OCI-LY1 (cell line): ENCODE data around the gene TOX2.

Source experiments
- H2AFZ ChIP-seq: fragments of 200-600 bp; sonication (generic), shearing (Covaris generic); 2 replicates; pipeline ENCODE4 v1.6.0; 2014; ENCODE audit warnings: antibody characterized with exemption, mild to moderate bottlenecking, low read length
- H3F3A ChIP-seq: fragments of 200-600 bp; sonication (generic), shearing (Covaris generic); 2 replicates; pipeline ENCODE4 v1.6.0; 2014; ENCODE audit warnings: mild to moderate bottlenecking, antibody characterized with exemption, low read length, moderate library complexity; ENCODE audit not compliant: insufficient read depth
- H3K27ac ChIP-seq: fragments of 200-600 bp; sonication (generic); 2 replicates; pipeline ENCODE4 v1.5.1; 2014; ENCODE audit warnings: low read length, mixed run types, mild to moderate bottlenecking, low read depth; ENCODE audit not compliant: poor library complexity, severe bottlenecking
- H3K27me3 ChIP-seq: fragments of 200-600 bp; sonication (generic); 2 replicates; pipeline ENCODE4 v1.6.0; 2014; ENCODE audit warnings: antibody characterized with exemption, mild to moderate bottlenecking, low read length, moderate library complexity; ENCODE audit not compliant: insufficient read depth
- H3K36me3 ChIP-seq: fragments of 200-600 bp; sonication (generic); 2 replicates; pipeline ENCODE4 v1.6.1; 2014; ENCODE audit warnings: mild to moderate bottlenecking, antibody characterized with exemption, low read length, moderate library complexity, mixed read lengths; ENCODE audit not compliant: insufficient read depth
- H3K4me1 ChIP-seq: fragments of 200-600 bp; sonication (generic); 2 replicates; pipeline ENCODE4 v1.5.1; 2014; ENCODE audit warnings: mild to moderate bottlenecking, low read length, moderate library complexity; ENCODE audit not compliant: insufficient read depth, severe bottlenecking
- H3K4me2 ChIP-seq: fragments of 200-600 bp; sonication (generic), shearing (Covaris generic); 2 replicates; pipeline ENCODE4 v1.6.1; 2014; ENCODE audit warnings: low read length
- H3K4me3 ChIP-seq: fragments of 200-600 bp; sonication (generic); 2 replicates; pipeline ENCODE4 v1.5.1; 2014; ENCODE audit warnings: low read length, low read depth, mild to moderate bottlenecking, mixed read lengths; ENCODE audit not compliant: poor library complexity, severe bottlenecking
- H3K79me2 ChIP-seq: fragments of 200-600 bp; shearing (Covaris generic); 2 replicates; pipeline ENCODE4 v1.6.1; 2016; ENCODE audit warnings: mixed run types, low read length, mixed read lengths; ENCODE audit not compliant: insufficient read depth
- H3K9ac ChIP-seq: fragments of 200-600 bp; sonication (generic), shearing (Covaris generic); 2 replicates; pipeline ENCODE4 v1.6.1; 2014; ENCODE audit warnings: mild to moderate bottlenecking, low read length, mixed read lengths
- H3K9me2 ChIP-seq: fragments of 200-600 bp; sonication (generic), shearing (Covaris generic); 2 replicates; pipeline ENCODE4 v1.6.1; 2014; ENCODE audit warnings: low read depth, mild to moderate bottlenecking, low read length, mixed read lengths
- H3K9me3 ChIP-seq: fragments of 200-600 bp; shearing (Covaris generic); 2 replicates; pipeline ENCODE4 v1.6.1; 2014; ENCODE audit warnings: low read length, mixed read lengths
- H4K20me1 ChIP-seq: fragments of 200-600 bp; sonication (generic), shearing (Covaris generic); 2 replicates; pipeline ENCODE4 v1.6.0; 2016; ENCODE audit warnings: mild to moderate bottlenecking, low read length; ENCODE audit not compliant: insufficient read depth
- CTCF ChIP-seq: fragments of 200-600 bp; sonication (generic), shearing (Covaris generic); IDR thresholded peaks from 2 replicates; pipeline ENCODE4 v1.5.1; 2017; ENCODE audit warnings: mild to moderate bottlenecking, antibody characterized with exemption, low read length, moderate library complexity, mixed read lengths
- EZH2 ChIP-seq: fragments of 200-600 bp; sonication (generic), shearing (Covaris generic); IDR thresholded peaks from 2 replicates; pipeline ENCODE4 v1.8.0; 2017; ENCODE audit warnings: borderline replicate concordance, mixed run types, mild to moderate bottlenecking, antibody characterized with exemption, low read length, moderate library complexity, mixed read lengths

TOX2 gene

GRCh38 chr20:44068316-44069201 lies 153.9 kb downstream of the TOX2 start:
- H2AFZ ChIP-seq: no peak overlapping the region
- H3K4me1 ChIP-seq: peaks cover 44% of the 10 kb centered on the region
- peak overlapping the region; percentile 29 for H3K4me3 ChIP-seq

GRCh38 chr20:44069203-44070011 lies 154.8 kb downstream of the TOX2 start:
- Histone ChIP-seq H3K79me2 (no peaks in the 10 kb centered on the region), H2AFZ (no peak overlapping the region), H4K20me1 (no peaks in the 10 kb centered on the region), H3K9ac (peak overlapping the region; percentile 59), H3K27ac (peak overlapping the region; percentile 93), H3K9me2 (no peaks in the 10 kb centered on the region), H3K27me3 (no peaks in the 10 kb centered on the region), H3K4me2 (peak overlapping the region; percentile 55), H3K4me1 (peaks cover 52% of the 10 kb centered on the region), H3K36me3 (no peaks in the 10 kb centered on the region), H3K9me3 (no peaks in the 10 kb centered on the region), H3F3A (peaks cover 4% of the 10 kb centered on the region; the same call in 1 of the 2 replicates), H3K4me3 (peak overlapping the region; percentile 29)
- TF ChIP-seq CTCF: no peak

More at GRCh38 chr20:44068316-44069201, 153.9 kb downstream of the TOX2 start:
- TF ChIP-seq EZH2: no peak
- TF ChIP-seq CTCF: peak; percentile 24; the same call in 1 of the 2 replicates
- H3F3A ChIP-seq: peaks cover 4% of the 10 kb centered on the region; the same call in 1 of the 2 replicates
- no peaks in the 10 kb centered on the region for H3K36me3 ChIP-seq
- H3K9me3 ChIP-seq: no peaks in the 10 kb centered on the region
- H3K27me3 ChIP-seq: no peaks in the 10 kb centered on the region
- H3K27ac ChIP-seq: peak overlapping the region; percentile 93
- no peaks in the 10 kb centered on the region for H4K20me1 ChIP-seq
- peak overlapping the region; percentile 59 for H3K9ac ChIP-seq
- H3K79me2 ChIP-seq: no peaks in the 10 kb centered on the region
- H3K4me2 ChIP-seq: peak overlapping the region; percentile 55
- H3K9me2 ChIP-seq: no peaks in the 10 kb centered on the region

GRCh38 chr20:44070139-44070900 lies 155.7 kb downstream of the TOX2 start:
- Histone ChIP-seq H3K4me3 (peak overlapping the region; percentile 29), H3K79me2 (no peaks in the 10 kb centered on the region), H3K4me2 (peak overlapping the region; percentile 55), H3K27ac (peak overlapping the region; percentile 93), H3F3A (peaks cover 4% of the 10 kb centered on the region; the same call in 1 of the 2 replicates), H3K27me3 (no peaks in the 10 kb centered on the region), H3K9me2 (no peaks in the 10 kb centered on the region), H3K9me3 (no peaks in the 10 kb centered on the region), H3K9ac (peak overlapping the region; percentile 59), H3K36me3 (no peaks in the 10 kb centered on the region), H3K4me1 (peaks cover 52% of the 10 kb centered on the region), H2AFZ (no peak overlapping the region), H4K20me1 (no peaks in the 10 kb centered on the region)
- TF ChIP-seq EZH2 (no peak), CTCF (no peak)
